Glomerular visceral epithelial cell (primary cell): Measurements from ENCODE around the gene AGFG2.

Experiments used
- DNase-seq: peaks from one replicate; pipeline ENCODE4 v3.0.0-alpha.2; 2016; ENCODE audit errors: extremely low spot score

AGFG2 gene

GRCh38 chr7:100572281-100572948 lies 33.4 kb downstream of the AGFG2 start:
- DNase-seq, result no peak

- no peak for DNase-seq
Observed at GRCh38 chr7:100572949-100573675, 34.1 kb downstream of the AGFG2 start.

DNA sequence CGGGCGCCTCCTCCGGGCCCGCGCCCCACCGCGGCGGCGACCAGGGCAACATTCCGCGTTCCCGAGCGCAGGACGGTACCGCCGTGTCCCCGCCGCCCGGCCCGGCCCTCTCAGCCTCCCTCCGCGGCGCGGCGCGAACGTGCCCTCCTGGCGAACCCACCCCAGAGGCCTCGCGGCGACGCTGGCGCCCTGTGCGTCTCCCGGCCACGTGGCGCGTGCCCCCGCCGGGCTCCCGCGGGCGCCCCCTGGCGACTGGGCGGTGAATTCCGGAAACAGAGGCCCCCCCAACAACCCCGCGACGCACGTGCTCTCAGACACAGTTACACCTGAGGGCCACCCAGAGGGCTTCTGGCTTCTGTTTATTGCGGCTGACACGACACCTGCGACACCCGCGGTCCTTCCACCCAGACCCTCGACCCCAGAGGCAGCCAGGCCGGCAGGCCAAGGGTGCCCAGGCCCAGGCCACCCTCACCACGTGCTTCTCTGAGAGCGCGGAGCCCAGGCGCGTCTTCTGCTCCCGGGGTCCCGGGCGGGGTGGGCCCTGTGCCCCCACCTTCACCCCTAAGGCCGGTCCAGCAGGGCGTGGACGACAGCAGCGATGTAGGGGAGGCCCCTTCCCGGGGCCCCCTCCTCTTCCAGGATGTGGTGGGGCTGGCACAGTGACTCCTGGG lies 34.8 kb downstream of the AGFG2 start, which contains the start of gene SAP25:
SAP25 (minus strand) TSS at position 210 of the 671 bp plus-strand sequence; CDS start at position 52, 158 bp downstream.
- no peak for DNase-seq

DNA sequence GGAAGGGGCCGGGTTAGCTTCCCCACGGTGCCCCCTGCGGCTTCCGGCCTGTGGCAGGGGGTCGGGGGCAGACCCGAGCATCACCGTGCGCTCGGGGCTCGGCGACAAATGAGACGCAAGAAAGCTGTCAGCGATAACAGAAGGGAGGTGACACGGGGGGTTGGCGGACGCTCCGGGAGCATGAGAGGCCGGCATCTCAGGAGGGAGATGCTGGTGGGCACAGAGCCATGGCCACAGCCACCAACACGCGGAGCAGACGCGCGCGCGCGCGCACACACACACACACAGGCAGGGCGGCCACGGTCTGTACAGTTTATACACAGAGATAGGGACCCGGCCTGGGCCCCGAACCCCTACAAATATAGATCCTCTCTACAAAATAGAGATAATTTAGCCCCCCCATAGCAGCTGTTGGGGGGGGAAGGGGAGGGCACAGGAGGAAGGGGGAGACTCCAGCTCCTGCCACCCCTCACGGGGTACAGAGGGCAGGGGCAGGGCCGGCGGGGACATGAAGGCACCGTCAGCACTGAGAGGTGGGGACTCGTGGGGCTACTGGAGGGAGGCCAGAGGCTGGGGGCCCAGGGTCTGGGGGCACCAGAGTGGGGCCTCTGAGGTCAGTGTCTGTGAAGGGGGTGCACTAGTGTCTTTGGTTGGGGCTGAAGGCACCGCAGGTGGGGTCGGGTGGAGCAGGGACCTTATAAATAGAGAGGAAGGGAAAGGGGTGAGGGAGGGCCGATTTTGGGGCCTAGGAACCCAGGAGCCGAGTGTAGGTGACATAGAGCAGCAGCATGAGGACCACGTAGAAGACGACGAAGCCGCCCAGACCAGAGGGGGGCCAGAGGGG lies 35.6 kb downstream of the AGFG2 start:
- no peak for DNase-seq

GRCh38 chr7:100575206-100575631 lies 36.2 kb downstream of the AGFG2 start:
- no peak for DNase-seq

DNA sequence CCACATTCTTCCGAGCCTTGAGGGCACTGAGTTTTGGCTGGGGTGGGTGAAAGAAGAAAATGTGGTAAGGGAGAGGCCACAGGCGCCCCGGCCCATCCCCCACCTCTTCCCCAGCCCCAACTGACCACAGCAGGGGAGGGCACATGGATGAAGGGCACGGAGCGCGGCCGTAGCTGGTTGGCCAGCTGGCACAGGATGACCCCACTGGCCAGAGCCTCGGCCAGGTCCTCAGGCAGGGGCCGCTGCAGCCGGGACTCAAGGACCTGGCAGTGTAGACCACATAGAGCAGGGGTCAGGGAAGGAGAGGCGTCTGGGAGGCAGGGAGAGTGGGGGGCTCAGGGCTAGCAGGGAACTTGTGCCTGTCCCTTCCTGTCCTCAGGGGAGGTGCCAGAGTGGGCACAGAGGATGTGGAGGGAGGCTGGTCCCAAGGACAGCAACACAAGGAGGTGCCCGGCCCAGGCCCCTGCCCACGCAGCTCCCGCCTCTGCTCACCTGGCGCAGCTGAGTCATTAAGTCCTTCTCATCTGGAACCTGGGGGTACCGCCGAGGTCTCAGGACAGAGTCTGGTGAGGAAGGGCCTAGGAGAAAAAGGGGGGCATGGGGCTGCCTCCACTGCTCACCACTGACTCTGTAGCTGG lies 36.9 kb downstream of the AGFG2 start:
- DNase-seq, result no peak

GRCh38 chr7:100576384-100576993 lies 37.5 kb downstream of the AGFG2 start:
- no peak for DNase-seq

DNA sequence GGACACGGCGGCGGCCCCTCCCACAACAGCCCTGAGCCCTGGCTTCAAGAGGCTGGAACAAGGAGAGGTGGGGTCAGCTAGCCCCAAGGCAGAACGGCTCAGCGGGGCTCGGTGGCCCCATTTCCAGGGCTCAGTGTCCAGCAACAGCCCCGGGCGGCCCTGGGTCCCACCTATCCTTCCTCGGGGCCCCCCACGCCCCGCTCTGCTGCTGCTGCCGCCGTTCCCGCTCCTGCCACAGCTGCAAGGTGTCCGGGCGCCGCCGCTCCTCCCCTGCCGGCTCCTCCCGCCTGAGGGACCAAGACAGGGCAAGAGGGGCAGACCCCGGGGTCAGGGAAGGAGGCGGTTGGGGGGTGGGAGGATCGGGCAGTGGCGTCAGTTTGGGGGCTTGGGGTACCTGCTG lies 38.1 kb downstream of the AGFG2 start:
- no peak for DNase-seq

GRCh38 chr7:100577507-100577906 lies 38.5 kb downstream of the AGFG2 start:
- no peak for DNase-seq

- no peak for DNase-seq
Observed at GRCh38 chr7:100578246-100579183, 39.5 kb downstream of the AGFG2 start.

DNA sequence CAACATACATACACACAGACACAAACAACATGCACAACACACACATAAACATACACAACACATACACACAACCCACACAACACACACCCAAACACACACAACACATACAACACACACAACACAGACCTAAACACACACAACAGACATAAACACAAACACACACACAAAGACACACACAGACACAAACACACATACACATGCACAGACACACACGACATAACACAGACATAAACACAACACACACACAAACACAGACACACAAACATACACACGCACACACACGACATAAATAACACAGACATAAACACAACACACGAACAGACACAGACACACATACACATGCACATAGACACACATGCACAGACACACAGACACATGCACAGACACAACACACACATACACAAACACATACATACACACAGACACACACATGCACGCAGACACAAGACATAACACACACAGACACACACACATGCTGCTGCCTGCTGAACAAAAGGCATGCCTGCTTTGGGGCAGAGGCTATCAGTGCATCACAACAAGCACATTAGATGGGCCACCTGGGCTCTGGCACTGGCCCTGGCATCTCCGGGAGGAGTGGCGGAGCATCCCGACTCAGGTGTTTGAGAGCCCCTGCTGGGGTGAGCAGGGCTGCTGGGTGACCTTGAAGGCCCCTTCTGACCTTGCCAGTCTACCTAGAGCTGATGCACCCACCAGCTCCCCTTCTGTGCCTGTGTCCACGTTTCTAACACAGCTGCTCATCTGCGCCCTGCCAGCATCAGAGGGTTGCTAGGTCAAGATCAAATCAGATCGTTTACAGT lies 41.7 kb downstream of the AGFG2 start:
- DNase-seq, result no peak

GRCh38 chr7:100582041-100582579 lies 43.1 kb downstream of the AGFG2 start:
- DNase-seq, result no peak

DNA sequence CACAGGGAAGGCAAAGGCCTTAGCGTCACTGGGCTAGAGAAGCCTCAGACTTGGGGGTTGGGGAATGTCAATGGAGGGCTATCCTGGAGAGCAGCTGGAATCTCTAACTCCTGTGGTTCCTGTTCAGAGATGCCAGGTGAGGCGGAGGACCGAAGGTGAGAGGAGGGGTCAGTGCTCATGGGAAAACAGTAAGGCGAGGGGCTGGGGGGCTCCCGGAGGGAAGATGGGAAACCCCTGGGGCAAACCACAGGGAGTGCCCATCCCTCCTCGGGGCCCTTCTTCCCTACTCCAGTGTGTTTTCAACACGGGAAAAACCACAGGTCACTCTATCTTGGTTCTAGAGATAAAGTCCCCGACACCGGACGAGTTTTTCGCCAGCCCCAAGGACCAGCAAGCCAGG lies 43.6 kb downstream of the AGFG2 start:
- no peak for DNase-seq

GRCh38 chr7:100583132-100584053 lies 44.4 kb downstream of the AGFG2 start:
- DNase-seq, result peak; percentile 11

DNA sequence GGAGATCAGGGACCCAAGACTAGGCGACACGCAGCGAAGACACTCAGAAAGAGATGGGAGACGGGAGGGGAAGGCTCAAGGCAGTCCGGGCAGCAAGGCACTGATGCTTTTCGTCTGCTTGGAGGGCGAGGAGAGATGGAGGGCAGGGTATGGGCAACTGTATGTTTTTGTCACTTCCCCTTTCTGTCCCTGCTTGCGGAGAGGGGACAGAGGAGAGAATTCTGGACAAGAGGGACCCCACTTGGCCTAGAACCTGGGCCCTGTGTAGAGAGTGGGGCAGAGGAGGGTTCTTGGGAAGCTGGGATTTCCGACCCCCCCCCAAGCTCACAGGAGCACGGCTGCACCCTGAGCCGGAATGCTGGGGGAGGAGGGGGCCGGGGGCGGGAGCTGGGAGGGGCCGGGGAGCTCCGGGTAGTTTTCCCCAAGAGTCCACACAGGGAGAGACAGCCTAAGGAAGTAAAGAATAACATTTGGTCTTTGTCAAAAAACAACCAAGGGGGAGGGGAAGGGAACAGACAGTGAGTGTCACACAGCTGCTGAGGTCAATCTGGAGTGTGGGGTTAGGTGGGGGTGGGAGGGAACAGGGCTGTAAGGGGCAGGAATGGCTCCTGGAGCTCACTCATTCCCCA lies 45.2 kb downstream of the AGFG2 start:
- DNase-seq, result no peak

DNA sequence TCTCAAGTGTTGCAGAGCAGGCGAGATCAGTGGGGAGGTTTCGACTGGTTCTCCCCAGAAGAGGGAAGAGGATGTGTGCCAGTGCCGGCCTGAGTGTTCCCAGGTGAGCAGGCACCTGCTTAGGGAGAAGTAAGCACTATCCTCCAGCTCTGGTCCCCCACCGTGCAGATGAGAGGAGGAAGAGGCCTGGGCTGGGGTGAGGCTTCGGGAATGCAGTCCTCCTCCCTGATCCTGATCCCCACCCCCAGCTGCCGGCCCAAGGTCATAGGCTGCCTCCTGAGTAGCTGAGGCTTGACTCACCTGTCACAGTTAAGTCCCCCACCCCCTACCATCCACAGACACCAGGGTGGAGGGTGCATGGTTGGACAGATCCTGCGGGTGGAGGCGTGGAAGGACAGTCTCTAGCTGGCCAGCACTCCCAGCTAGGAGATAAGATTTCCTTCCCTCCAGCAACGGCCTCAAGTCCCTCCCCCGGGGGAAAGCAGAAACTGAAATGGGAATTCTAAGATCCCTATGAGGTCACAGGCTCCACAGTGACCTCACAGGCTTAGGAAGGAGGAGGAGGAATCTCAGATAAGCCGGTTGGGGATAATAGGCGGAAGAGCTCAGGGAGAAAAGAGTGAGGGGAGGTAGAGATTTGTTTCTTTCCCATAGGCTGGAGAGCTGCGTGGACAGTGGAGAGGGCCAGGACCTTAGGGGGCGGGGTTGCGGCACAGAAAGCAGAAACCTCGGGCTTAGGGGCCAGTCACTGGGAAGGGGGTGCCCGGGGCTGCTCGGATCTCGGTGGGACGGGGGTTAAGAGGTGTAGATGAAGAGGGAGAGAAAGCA lies 45.9 kb downstream of the AGFG2 start:
- peak; percentile 31 for DNase-seq
